ENCODE results near the gene GPR84. TPM values are rescaled to one million over a fixed set of nuclear protein-coding genes. Genes with fewer than 3 reads are reported as not detected.

Gene GPR84
- total RNA-seq, 1 experiment from 2014 or later: not detected

DNA sequence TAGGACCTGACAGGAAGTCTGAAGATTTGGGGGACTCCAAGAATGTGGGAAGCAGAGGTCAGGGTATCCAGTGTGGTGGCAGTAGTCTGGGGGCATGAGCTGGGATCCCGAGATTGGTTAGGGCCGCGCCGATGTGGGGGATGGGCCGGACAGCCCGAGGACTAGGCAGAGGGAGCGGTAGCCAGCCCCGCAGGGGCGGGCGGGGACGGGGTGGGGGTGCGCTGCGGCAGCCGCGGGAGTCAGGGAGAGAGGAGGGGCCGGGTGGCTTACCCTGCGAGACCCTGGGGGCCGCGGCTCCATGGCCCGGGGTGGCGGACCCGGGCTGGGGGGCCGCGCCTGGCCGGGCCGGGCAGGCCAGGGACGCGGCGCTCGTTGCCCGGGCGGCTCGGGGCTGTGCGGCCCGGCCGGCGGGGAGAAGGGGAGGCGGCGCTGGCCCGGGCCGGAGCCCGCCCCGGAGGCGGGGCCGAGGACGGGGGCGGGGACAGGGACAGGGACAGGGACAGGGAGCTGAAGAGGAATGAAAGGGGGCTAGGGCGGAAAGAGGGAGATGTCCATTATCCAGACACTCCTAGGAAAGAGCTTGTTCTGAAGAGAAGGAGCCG lies 14.6 kb upstream of the GPR84 start:
- H3K36me3 ChIP-seq (ENCODE audit: control insufficient read depth, insufficient read depth, low read length): no peaks in the 10 kb centered on the region
- peak overlapping the region; percentile 81 for H3K4me3 Mint-ChIP-seq (ENCODE audit: unreplicated experiment)
- H3K9me3 ChIP-seq: no peaks in the 10 kb centered on the region
- POLR2A ChIA-PET: interaction anchor here (0.6 to 1.6 kb wide), 2 partner anchors 99 to 343 kb away, joined by 3 to 8 read pairs; partner anchors contain the start of genes CBX5 and HNRNPA1
- no peaks in the 10 kb centered on the region for H3K4me1 ChIP-seq
- peak; percentile 65 to 83 for DNase-seq
- no peaks in the 10 kb centered on the region for H3K27me3 Mint-ChIP-seq (ENCODE audit: insufficient read depth, unreplicated experiment)
- peaks cover 4% of the 10 kb centered on the region for H3K36me3 Mint-ChIP-seq (ENCODE audit: insufficient read depth, unreplicated experiment)
- no peaks in the 10 kb centered on the region for H3K4me1 Mint-ChIP-seq (ENCODE audit: low read depth, unreplicated experiment)
- H3K9me3 Mint-ChIP-seq (ENCODE audit: unreplicated experiment): no peaks in the 10 kb centered on the region
- TF ChIP-seq, protein P1, sequence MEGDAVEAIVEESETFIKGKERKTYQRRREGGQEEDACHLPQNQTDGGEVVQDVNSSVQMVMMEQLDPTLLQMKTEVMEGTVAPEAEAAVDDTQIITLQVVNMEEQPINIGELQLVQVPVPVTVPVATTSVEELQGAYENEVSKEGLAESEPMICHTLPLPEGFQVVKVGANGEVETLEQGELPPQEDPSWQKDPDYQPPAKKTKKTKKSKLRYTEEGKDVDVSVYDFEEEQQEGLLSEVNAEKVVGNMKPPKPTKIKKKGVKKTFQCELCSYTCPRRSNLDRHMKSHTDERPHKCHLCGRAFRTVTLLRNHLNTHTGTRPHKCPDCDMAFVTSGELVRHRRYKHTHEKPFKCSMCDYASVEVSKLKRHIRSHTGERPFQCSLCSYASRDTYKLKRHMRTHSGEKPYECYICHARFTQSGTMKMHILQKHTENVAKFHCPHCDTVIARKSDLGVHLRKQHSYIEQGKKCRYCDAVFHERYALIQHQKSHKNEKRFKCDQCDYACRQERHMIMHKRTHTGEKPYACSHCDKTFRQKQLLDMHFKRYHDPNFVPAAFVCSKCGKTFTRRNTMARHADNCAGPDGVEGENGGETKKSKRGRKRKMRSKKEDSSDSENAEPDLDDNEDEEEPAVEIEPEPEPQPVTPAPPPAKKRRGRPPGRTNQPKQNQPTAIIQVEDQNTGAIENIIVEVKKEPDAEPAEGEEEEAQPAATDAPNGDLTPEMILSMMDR (IDR thresholded peaks at IDR 0.05; ENCODE audit: insufficient read depth in 1 of 2, low read depth in 1 of 2, low read length in 1 of 2, severe bottlenecking in 1 of 2, unreplicated experiment in 1 of 2): no peak
- peak overlapping the region; percentile 39 for H3K4me3 ChIP-seq (ENCODE audit: low read depth, low read length)
- H3K27me3 ChIP-seq (replicated peaks; ENCODE audit: control insufficient read depth, insufficient read depth, low read length): no peaks in the 10 kb centered on the region
- intact Hi-C loops (cut with micrococcal nuclease; ENCODE audit: unreplicated experiment): loop anchor here (1.0 kb wide), 2 partner anchors 8 to 12 kb away; no protein-coding TSS in a partner anchor
- CTCF ChIA-PET: interaction anchor here (0.6 to 2.9 kb wide), 22 partner anchors 8 to 164 kb away, joined by 3 to 28 read pairs (median 5); partner anchors contain the start of genes CBX5, COPZ1 and HNRNPA1
- no TSS peak for BruUV-seq (replicated peaks)
- no peak overlapping the region for H3K27ac Mint-ChIP-seq (ENCODE audit: unreplicated experiment)

- Mint-ChIP-seq H3K36me3 (ENCODE audit: insufficient read depth, unreplicated experiment) (no peaks in the 10 kb centered on the region), H3K4me3 (ENCODE audit: unreplicated experiment) (peak overlapping the region; percentile 81), H3K4me1 (ENCODE audit: low read depth, unreplicated experiment) (no peaks in the 10 kb centered on the region), H3K9me3 (ENCODE audit: unreplicated experiment) (no peaks in the 10 kb centered on the region), H3K27ac (ENCODE audit: unreplicated experiment) (no peak overlapping the region), H3K27me3 (ENCODE audit: insufficient read depth, unreplicated experiment) (no peaks in the 10 kb centered on the region)
- TSS peak; percentile 26 for BruUV-seq (replicated peaks)
- intact Hi-C loops (cut with micrococcal nuclease; ENCODE audit: unreplicated experiment): no loop called here
- TF ChIP-seq, protein P1 (IDR thresholded peaks at IDR 0.05; ENCODE audit: insufficient read depth in 1 of 2, low read depth in 1 of 2, low read length in 1 of 2, severe bottlenecking in 1 of 2, unreplicated experiment in 1 of 2): no peak
- DNase-seq: no peak
- Histone ChIP-seq H3K36me3 (ENCODE audit: control insufficient read depth, insufficient read depth, low read length) (no peaks in the 10 kb centered on the region), H3K27me3 (replicated peaks; ENCODE audit: control insufficient read depth, insufficient read depth, low read length) (no peaks in the 10 kb centered on the region), H3K4me1 (no peaks in the 10 kb centered on the region), H3K9me3 (no peaks in the 10 kb centered on the region), H3K4me3 (ENCODE audit: low read depth, low read length) (no peak overlapping the region)
- ChIA-PET CTCF (interaction anchor here (1.7 to 2.9 kb wide), 3 partner anchors 10 to 163 kb away, joined by 6 to 28 read pairs (median 18); partner anchors contain the start of gene COPZ1), POLR2A (interaction anchor here (0.5 kb wide), 1 partner anchor 10 kb away, joined by 4 read pairs; no protein-coding TSS in a partner anchor)
These were observed 13.7 kb upstream of the GPR84 start for GRCh38 chr12:54377797-54378515.

DNA sequence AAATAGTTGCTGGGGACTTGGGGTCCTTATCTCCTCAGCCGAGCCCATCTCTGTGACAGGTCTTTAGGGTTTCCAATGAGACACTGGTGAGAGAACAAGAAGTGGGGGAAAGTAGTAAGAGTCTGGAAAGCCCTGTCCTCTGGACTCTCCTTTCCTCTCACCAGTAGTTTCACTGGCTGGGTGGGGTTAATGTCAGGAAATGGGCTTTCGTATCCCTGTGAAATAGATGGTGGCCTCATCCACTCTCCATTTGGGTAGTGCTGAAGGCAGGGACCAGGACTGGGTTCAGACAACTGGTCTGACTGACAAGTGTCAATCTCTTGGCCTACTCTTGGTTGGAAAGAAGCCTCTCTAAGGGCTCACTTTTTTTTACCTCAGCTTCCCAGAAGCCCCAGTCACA lies 12.7 kb upstream of the GPR84 start:
- Histone ChIP-seq H3K4me1 (no peaks in the 10 kb centered on the region), H3K9me3 (no peaks in the 10 kb centered on the region), H3K27me3 (replicated peaks; ENCODE audit: control insufficient read depth, insufficient read depth, low read length) (no peaks in the 10 kb centered on the region), H3K36me3 (ENCODE audit: control insufficient read depth, insufficient read depth, low read length) (no peaks in the 10 kb centered on the region), H3K4me3 (ENCODE audit: low read depth, low read length) (no peak overlapping the region)
- intact Hi-C loops (cut with micrococcal nuclease; ENCODE audit: unreplicated experiment): no loop called here
- H3K4me1 Mint-ChIP-seq (ENCODE audit: low read depth, unreplicated experiment): no peaks in the 10 kb centered on the region
- peak overlapping the region; percentile 32 for H3K4me3 Mint-ChIP-seq (ENCODE audit: unreplicated experiment)
- no peak overlapping the region for H3K27ac Mint-ChIP-seq (ENCODE audit: unreplicated experiment)
- no peaks in the 10 kb centered on the region for H3K27me3 Mint-ChIP-seq (ENCODE audit: insufficient read depth, unreplicated experiment)
- DNase-seq: no peak
- POLR2A ChIA-PET: no interaction called here
- BruUV-seq (replicated peaks): no TSS peak
- TF ChIP-seq, protein P1 (IDR thresholded peaks at IDR 0.05; ENCODE audit: insufficient read depth in 1 of 2, low read depth in 1 of 2, low read length in 1 of 2, severe bottlenecking in 1 of 2, unreplicated experiment in 1 of 2): no peak
- peaks cover 4% of the 10 kb centered on the region for H3K36me3 Mint-ChIP-seq (ENCODE audit: insufficient read depth, unreplicated experiment)
- CTCF ChIA-PET: no interaction called here
- H3K9me3 Mint-ChIP-seq (ENCODE audit: unreplicated experiment): no peaks in the 10 kb centered on the region
